Mucosa of stomach (tissue), 1 donor: Measurements from ENCODE around the gene ZNF253.
"Not testable (repeated sequence)": the region's sequence is repeated elsewhere in the genome, so short reads cannot be mapped to it uniquely, and the experiment has no call there.

Experiments
- H3K27me3 ChIP-seq: one replicate; pipeline ENCODE4 v1.7.0; 2013; ENCODE audit warnings: mild to moderate bottlenecking, low read length; ENCODE audit not compliant: control insufficient read depth, insufficient read depth
- H3K36me3 ChIP-seq: one replicate; pipeline ENCODE4 v1.7.0; 2013; ENCODE audit warnings: low read length; ENCODE audit not compliant: control insufficient read depth, insufficient read depth
- H3K4me1 ChIP-seq: one replicate; pipeline ENCODE4 v1.7.0; 2013; ENCODE audit warnings: mild to moderate bottlenecking, low read length; ENCODE audit not compliant: control insufficient read depth, insufficient read depth
- H3K4me3 ChIP-seq: one replicate; pipeline ENCODE4 v1.7.0; 2013; ENCODE audit warnings: low read length
- H3K9ac ChIP-seq: one replicate; pipeline ENCODE4 v1.7.0; 2013; ENCODE audit warnings: mild to moderate bottlenecking, low read length, moderate library complexity
- H3K9me3 ChIP-seq: one replicate; pipeline ENCODE4 v1.7.0; 2013; ENCODE audit warnings: mild to moderate bottlenecking, low read length, moderate library complexity; ENCODE audit not compliant: control insufficient read depth
- donor health status: Pancreatic carcinoma.

Gene ZNF253

DNA sequence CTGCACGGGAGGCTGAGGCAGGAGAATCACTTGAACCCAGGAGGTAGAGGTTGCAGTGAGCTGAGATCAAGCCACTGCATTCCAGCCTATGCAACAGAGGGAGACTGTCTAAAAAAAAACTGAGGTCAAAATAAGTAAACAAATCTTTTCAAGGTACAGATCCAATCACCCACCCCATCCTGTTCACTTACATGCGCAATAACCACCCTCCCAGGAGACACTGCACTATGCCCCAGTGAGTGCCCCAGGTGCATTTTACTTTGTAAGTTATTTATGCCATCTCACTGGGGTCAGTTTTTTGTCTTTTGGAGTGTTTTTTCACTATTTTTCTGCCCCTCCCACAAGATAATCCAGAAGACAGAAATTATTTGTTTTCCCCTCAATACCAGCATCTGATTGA is 6.9 kb upstream of the ZNF253 start:
- H3K27me3 ChIP-seq, result no peaks in the 10 kb centered on the region
- no peaks in the 10 kb centered on the region for H3K36me3 ChIP-seq
- no peaks in the 10 kb centered on the region for H3K9me3 ChIP-seq
- H3K4me3 ChIP-seq, result no peak overlapping the region
- no peak overlapping the region for H3K9ac ChIP-seq
- H3K4me1 ChIP-seq, result no peaks in the 10 kb centered on the region

DNA sequence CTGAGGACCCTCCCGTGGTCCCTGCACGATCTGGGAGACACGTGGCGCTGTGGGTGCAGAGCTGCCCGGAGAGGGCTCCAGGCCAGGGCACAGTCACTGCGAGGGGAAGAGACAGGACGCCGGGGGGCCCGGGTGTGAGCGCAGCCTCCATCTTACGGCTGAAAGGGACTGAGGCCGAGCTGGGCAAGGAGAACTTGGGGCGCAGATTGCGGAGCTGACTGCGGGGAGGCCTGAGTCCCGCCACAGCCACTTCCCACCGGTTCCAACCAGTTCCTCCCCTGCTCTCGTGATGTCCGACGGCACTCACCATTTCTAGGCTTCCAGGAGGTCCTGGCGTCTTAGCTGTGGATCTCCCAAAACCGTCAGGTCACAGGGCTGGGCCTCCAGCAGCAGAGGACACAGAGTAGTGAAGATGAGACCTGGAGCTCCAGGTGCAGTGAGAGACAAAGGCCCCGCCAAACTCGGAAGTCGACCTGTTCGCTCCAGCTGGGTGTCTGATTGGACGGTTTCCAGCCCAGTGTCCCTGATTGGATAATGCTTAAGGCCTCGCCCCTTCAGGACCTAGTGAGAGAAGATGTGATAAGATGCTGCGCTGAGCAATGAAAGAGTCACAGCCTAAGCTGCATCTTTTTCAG is 4.8 kb upstream of the ZNF253 start:
- H3K4me3 ChIP-seq, result no peak overlapping the region
- H3K9ac ChIP-seq, result no peak overlapping the region
- no peaks in the 10 kb centered on the region for H3K9me3 ChIP-seq
- H3K4me1 ChIP-seq, result no peaks in the 10 kb centered on the region
- no peaks in the 10 kb centered on the region for H3K27me3 ChIP-seq
- H3K36me3 ChIP-seq, result no peaks in the 10 kb centered on the region

GRCh38 chr19:19866611-19867248 is 1.0 kb downstream of the ZNF253 start:
- Histone ChIP-seq H3K9ac (peak overlapping the region; percentile 92), H3K4me3 (peak overlapping the region; percentile 75), H3K27me3 (no peaks in the 10 kb centered on the region), H3K4me1 (no peaks in the 10 kb centered on the region), H3K36me3 (no peaks in the 10 kb centered on the region), H3K9me3 (no peaks in the 10 kb centered on the region)

GRCh38 chr19:19870086-19870485 is 4.4 kb downstream of the ZNF253 start:
- not testable (repeated sequence) for H3K9ac ChIP-seq, H3K27me3 ChIP-seq, H3K4me3 ChIP-seq, H3K4me1 ChIP-seq, H3K36me3 ChIP-seq, H3K9me3 ChIP-seq

GRCh38 chr19:19871932-19872331 is 6.2 kb downstream of the ZNF253 start:
- H3K4me1 ChIP-seq, result no peaks in the 10 kb centered on the region
- H3K36me3 ChIP-seq, result no peaks in the 10 kb centered on the region
- no peak overlapping the region for H3K9ac ChIP-seq
- H3K27me3 ChIP-seq, result no peaks in the 10 kb centered on the region
- no peaks in the 10 kb centered on the region for H3K9me3 ChIP-seq
- H3K4me3 ChIP-seq, result no peak overlapping the region

- Histone ChIP-seq H3K36me3 (no peaks in the 10 kb centered on the region), H3K27me3 (no peaks in the 10 kb centered on the region), H3K9ac (no peak overlapping the region), H3K4me1 (no peaks in the 10 kb centered on the region), H3K4me3 (no peak overlapping the region), H3K9me3 (no peaks in the 10 kb centered on the region)
Observed at GRCh38 chr19:19873381-19873780, 7.7 kb downstream of the ZNF253 start.

- H3K9me3 ChIP-seq, result peaks cover 5% of the 10 kb centered on the region
- H3K36me3 ChIP-seq, result no peaks in the 10 kb centered on the region
- no peaks in the 10 kb centered on the region for H3K4me1 ChIP-seq
- no peak overlapping the region for H3K4me3 ChIP-seq
- no peaks in the 10 kb centered on the region for H3K27me3 ChIP-seq
- H3K9ac ChIP-seq, result no peak overlapping the region
Observed at GRCh38 chr19:19877724-19878123, 12.0 kb downstream of the ZNF253 start.

- no peaks in the 10 kb centered on the region for H3K27me3 ChIP-seq
- peaks cover 5% of the 10 kb centered on the region for H3K9me3 ChIP-seq
- no peak overlapping the region for H3K9ac ChIP-seq
- no peaks in the 10 kb centered on the region for H3K36me3 ChIP-seq
- no peak overlapping the region for H3K4me3 ChIP-seq
- no peaks in the 10 kb centered on the region for H3K4me1 ChIP-seq
Observed at GRCh38 chr19:19884583-19884982, 18.9 kb downstream of the ZNF253 start.

DNA sequence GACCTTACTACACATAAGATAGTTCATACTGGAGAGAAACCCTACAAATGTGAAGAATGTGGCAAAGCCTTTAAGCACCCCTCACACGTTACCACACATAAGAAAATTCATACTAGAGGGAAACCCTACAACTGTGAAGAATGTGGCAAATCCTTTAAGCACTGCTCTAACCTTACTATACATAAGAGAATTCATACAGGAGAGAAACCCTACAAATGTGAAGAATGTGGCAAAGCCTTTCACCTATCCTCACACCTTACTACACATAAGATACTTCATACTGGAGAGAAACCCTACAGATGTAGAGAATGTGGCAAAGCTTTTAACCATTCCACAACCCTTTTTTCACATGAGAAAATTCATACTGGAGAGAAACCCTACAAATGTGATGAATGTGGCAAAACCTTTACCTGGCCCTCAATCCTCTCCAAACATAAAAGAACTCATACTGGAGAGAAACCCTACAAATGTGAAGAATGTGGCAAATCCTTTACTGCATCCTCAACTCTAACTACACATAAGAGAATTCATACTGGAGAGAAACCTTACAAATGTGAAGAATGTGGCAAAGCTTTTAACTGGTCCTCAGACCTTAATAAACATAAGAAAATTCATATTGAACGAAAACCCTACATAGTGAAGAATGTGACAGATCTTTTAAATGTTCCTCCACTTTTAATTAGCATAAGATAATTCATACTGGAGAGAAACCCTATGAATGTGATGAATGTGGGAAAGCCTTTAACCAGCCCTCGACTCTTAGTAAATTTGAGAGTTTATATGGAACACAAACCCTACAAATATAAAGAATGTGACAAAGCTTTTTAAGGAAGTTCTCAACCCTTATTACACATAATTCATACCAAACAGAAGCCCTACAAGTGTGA is 26.6 kb downstream of the ZNF253 start:
- H3K9me3 ChIP-seq, result peaks cover 14% of the 10 kb centered on the region
- H3K4me1 ChIP-seq, H3K27me3 ChIP-seq, H3K9ac ChIP-seq, H3K36me3 ChIP-seq, H3K4me3 ChIP-seq: not testable (repeated sequence)

DNA sequence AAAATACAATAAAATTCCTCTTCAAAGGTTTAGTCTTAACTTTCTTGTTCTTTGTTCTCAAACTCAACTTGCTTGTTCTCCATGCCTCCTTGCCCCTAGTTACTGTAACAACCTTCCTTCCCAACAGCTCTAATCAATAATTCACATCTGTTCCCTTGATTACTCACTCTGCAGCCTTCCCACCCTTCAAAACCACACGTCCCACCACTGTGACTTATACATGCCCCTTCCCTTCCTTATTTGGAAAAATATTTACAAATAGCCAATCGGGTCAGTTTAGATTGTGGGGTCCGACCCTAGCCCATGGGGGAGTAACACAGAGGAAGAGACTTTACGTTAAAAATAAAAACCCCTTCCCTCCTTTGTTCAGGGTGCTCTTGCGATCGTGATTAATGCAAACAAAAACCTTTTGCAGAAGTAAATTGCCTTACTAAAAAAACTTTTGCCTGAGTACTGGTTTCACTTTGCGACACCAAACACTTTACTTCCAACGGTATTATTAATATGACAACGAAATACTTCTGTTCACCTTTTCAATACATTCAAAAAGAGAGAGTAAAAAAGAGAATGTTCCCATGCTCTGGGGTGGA is 34.6 kb downstream of the ZNF253 start:
- H3K4me1 ChIP-seq, result no peaks in the 10 kb centered on the region
- H3K36me3 ChIP-seq, result no peaks in the 10 kb centered on the region
- H3K4me3 ChIP-seq, result peak overlapping the region; percentile 95
- H3K9me3 ChIP-seq, result no peaks in the 10 kb centered on the region
- H3K27me3 ChIP-seq, result no peaks in the 10 kb centered on the region
- peak overlapping the region; percentile 85 for H3K9ac ChIP-seq

- no peaks in the 10 kb centered on the region for H3K4me1 ChIP-seq
- no peaks in the 10 kb centered on the region for H3K36me3 ChIP-seq
- no peaks in the 10 kb centered on the region for H3K9me3 ChIP-seq
- H3K4me3 ChIP-seq, result peak within 1 kb of the TSS; percentile 95
- H3K9ac ChIP-seq, result peak within 1 kb of the TSS; percentile 85
- H3K27me3 ChIP-seq, result no peaks in the 10 kb centered on the region
Observed at GRCh38 chr19:19900729-19901444, 35.2 kb downstream of the ZNF253 start, which contains the start of gene ZNF93. ZNF93 (plus strand) TSS chr19:19900946; CDS start chr19:19901089, 143 bp downstream.
